Activated CD8-positive, alpha-beta memory T cell treated with anti-CD3 and anti-CD28 coated beads, Interleukin-2, amount 50 U/mL, for 4 hours (primary cell): ENCODE results near the gene CMTM8.

ENCODE experiments used
- DNase-seq: peaks from one replicate; pipeline ENCODE4 v3.0.0-alpha.2; 2020

CMTM8 gene

GRCh38 chr3:32414522-32415202 is 176.2 kb downstream of the CMTM8 start:
- DNase-seq: peak; percentile 38

- DNase-seq: no peak
These were observed 181.3 kb downstream of the CMTM8 start for GRCh38 chr3:32419742-32420125.
